HL-60/S4 treated with phorbol 12-myristate 13-acetate at 8.2 ng/mL for 4 days and 3 days (cell line): ENCODE data around the gene ZNF587B.
"Not testable (repeated sequence)": the region's sequence is repeated elsewhere in the genome, so short reads cannot be mapped to it uniquely, and the experiment has no call there.

Source experiments
- in situ Hi-C: fragments of 300-500 bp; cut with MboI; formaldehyde crosslinking; loops from 2 replicates; pipeline ENCODE4 v1.15.0; 2022; ENCODE audit warnings: low sequenced_read_pairs

Gene ZNF587B

GRCh38 chr19:57869655-57870054 lies 39.6 kb downstream of the ZNF587B start:
- in situ Hi-C loops, result not testable (repeated sequence)

- in situ Hi-C loops, result no loop called here
Observed at GRCh38 chr19:57870225-57870624, 40.1 kb downstream of the ZNF587B start.

GRCh38 chr19:57872450-57872849 lies 42.4 kb downstream of the ZNF587B start:
- in situ Hi-C loops, result no loop called here

GRCh38 chr19:57873883-57874799 lies 44.0 kb downstream of the ZNF587B start:
- in situ Hi-C loops, result not testable (repeated sequence)

- in situ Hi-C loops, result no loop called here
Observed at GRCh38 chr19:57886046-57886445, 55.9 kb downstream of the ZNF587B start.

GRCh38 chr19:57887195-57887941 lies 57.3 kb downstream of the ZNF587B start:
- in situ Hi-C loops, result no loop called here

GRCh38 chr19:57888107-57888559 lies 58.0 kb downstream of the ZNF587B start:
- in situ Hi-C loops, result no loop called here

- in situ Hi-C loops, result no loop called here
Observed at GRCh38 chr19:57888560-57889231, 58.6 kb downstream of the ZNF587B start, which contains the start of gene ZNF814. Gene ZNF814 (minus strand): TSS chr19:57889037. CDS start chr19:57888802, 235 bp downstream.

- in situ Hi-C loops, result not testable (repeated sequence)
Observed at GRCh38 chr19:57890706-57891105, 60.6 kb downstream of the ZNF587B start.
